GM13976 (cell line): ENCODE results near the gene TMEM37.

ENCODE experiments used
- DNase-seq: peaks from one replicate; pipeline ENCODE4 v3.0.0; 2012; ENCODE audit warnings: low spot score
- CTCF ChIP-seq: IDR thresholded peaks from 2 replicates; pipeline ENCODE4 v1.5.1; 2012; ENCODE audit warnings: borderline replicate concordance, mild to moderate bottlenecking; ENCODE audit not compliant: insufficient read depth; ENCODE audit errors: extremely low read depth, missing control alignments, control extremely low read depth
- in situ Hi-C: fragments of 300-500 bp; cut with MboI; formaldehyde crosslinking; loops from one replicate; pipeline ENCODE4 v1.12.0; 2022; ENCODE audit warnings: low sequenced_read_pairs, mixed read lengths, inconsistent platforms; ENCODE audit not compliant: unreplicated experiment

The TMEM37 gene

GRCh38 chr2:119476301-119477112, 44.9 kb downstream of the TMEM37 start:
- peak; percentile 89 for TF ChIP-seq CTCF
- peak; percentile 88 for DNase-seq
- in situ Hi-C loops: loop anchor here (25.0 kb wide), 1 partner anchor 589 kb away; no protein-coding TSS in a partner anchor

- TF ChIP-seq CTCF: no peak
- in situ Hi-C loops: loop anchor here (25.0 kb wide), 1 partner anchor 590 kb away; no protein-coding TSS in a partner anchor
- DNase-seq: no peak
These were observed 45.5 kb downstream of the TMEM37 start for GRCh38 chr2:119477113-119477505.

GRCh38 chr2:119478188-119478977, 46.7 kb downstream of the TMEM37 start:
- in situ Hi-C loops: loop anchor here (25.0 kb wide), 1 partner anchor 591 kb away; no protein-coding TSS in a partner anchor
- TF ChIP-seq CTCF: no peak
- no peak for DNase-seq

- no peak for DNase-seq
- in situ Hi-C loops: loop anchor here (25.0 kb wide), 1 partner anchor 592 kb away; no protein-coding TSS in a partner anchor
- TF ChIP-seq CTCF: no peak
These were observed 47.3 kb downstream of the TMEM37 start for GRCh38 chr2:119478978-119479295.

- TF ChIP-seq CTCF: no peak
- in situ Hi-C loops: loop anchor here (25.0 kb wide), 1 partner anchor 593 kb away; no protein-coding TSS in a partner anchor
- DNase-seq: no peak
These were observed 48.5 kb downstream of the TMEM37 start for GRCh38 chr2:119480184-119480583.

GRCh38 chr2:119480718-119481142, 49.1 kb downstream of the TMEM37 start:
- TF ChIP-seq CTCF: no peak
- in situ Hi-C loops: loop anchor here (25.0 kb wide), 1 partner anchor 593 kb away; no protein-coding TSS in a partner anchor
- DNase-seq: no peak
